GM19468 (cell line): ENCODE measurements around the gene GCAT.
"Not testable (repeated sequence)": the region's sequence is repeated elsewhere in the genome, so short reads cannot be mapped to it uniquely, and the experiment has no call there.

ENCODE experiments used
- ATAC-seq: cut with Tn5 transposase; IDR thresholded peaks from one replicate; pipeline ENCODE4 v1.9.1; 2021; ENCODE audit warnings: mild to moderate bottlenecking, moderate library complexity, moderate number of reproducible peaks; ENCODE audit not compliant: unreplicated experiment; ENCODE audit errors: extremely low read depth

GCAT gene

DNA sequence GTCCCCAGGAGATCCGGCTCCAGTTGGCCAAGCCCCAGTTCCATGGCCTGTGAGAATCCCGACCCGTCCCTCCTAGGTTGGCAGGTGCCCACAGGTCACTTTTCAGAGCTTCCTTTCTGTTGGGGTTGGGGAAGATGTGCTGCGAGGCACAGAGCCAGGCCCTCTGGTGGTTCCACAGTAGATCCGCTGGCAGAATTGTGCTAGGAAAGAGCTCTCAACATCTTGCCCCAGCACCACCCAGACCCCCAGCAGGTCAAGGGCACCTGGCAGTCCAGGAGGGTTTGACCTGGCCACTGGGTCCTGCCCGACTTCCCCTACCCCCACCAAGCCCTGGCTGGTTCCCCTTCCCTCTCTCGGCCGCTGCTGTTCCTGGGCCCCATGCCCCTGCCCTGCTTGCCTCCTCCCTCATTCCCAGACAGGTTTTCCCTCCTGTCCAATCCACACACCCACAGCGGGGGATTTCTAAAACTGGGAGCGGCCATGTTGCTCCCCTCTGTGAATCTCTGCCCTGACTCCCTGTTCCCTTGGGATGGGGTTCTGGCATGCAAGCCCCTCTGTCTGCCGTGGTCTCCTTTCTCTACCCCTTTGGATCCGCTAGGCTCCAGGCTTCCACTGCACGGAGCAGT is 26.2 kb upstream of the GCAT start:
- ATAC-seq, result no peak

GRCh38 chr22:37782340-37783168 is 25.2 kb upstream of the GCAT start:
- ATAC-seq, result no peak

- ATAC-seq, result no peak
Measured at GRCh38 chr22:37784829-37785495, 22.8 kb upstream of the GCAT start.

DNA sequence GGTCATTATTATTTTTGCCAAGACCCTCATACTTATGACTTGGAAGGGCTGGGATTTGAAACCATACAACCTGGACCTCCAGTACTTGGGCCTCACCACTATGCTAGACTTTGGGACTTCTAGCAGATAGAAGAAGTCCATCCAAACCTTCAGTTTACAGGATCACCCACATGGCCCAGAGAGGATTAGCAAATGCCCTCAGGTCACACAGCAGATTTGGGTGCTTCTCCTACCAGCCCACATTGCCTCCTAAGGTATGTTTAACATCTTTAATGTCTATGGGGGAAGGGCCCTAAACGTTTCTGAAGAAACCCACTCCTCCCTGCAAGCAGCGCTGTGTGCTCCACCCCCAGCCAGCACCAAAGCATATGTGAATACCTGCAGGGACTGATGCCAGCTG is 17.5 kb upstream of the GCAT start:
- ATAC-seq, result no peak

DNA sequence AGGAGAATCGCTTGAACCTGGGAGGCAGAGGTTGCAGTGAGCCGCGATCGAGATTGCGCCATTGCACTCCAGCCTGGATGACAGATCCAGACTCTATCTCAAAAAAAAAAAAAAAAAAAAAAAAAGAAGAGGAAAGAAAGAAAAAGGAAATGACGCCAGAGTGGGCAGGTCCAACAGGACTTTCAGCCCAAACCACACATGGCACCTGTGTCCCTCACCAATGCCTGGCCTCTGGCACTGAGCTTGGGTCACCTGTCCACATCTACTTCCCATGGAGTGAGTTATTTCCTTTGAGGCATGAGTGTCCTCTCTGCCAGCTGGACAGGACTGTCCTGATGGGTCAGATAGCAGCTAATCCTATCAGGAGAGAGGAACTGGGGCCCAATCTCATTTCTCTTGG is 15.2 kb upstream of the GCAT start:
- ATAC-seq, result no peak

DNA sequence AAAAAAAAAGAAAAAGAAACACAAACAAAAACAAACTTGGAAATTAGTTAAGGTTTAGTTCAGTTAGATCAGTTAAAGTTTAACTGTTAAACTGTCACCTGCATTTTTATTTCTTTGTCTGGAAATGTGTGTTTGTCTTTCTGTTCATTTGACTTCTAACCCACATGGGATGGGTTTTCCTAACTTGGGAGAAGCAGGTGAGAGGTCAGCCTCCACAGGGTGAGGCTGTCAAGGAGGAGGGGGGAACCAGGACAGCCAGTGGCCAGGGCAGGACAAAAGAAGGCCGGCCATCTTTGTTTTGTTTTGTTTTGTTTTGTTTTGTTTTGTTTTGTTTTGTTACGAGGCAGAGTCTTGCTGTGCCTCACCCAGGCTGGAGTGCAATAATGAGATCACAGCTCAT is 13.4 kb upstream of the GCAT start:
- no peak for ATAC-seq

GRCh38 chr22:37796079-37796478 is 11.7 kb upstream of the GCAT start:
- ATAC-seq, result no peak

DNA sequence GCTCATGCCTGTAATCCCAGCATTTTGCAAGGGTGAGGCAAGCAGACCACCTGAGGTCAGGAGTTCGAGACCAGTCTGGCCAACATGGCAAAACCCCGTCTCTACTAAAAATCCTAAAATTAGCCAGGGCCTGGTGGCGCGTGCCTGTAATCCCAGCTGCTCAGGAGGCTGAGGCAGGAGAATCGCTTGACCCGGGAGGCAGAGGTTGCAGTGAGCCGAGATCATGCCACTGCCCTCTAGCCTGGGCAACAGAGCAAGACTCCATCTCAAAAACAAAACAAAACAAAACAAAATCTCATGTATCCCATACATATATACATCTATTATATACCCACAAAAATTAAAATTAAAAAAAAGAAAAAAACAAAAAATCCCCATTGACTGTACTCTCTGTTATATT is 10.5 kb upstream of the GCAT start:
- ATAC-seq, result not testable (repeated sequence)

GRCh38 chr22:37797874-37798500 is 9.7 kb upstream of the GCAT start:
- no peak for ATAC-seq

- not testable (repeated sequence) for ATAC-seq
Measured at GRCh38 chr22:37799979-37800378, 7.8 kb upstream of the GCAT start.

DNA sequence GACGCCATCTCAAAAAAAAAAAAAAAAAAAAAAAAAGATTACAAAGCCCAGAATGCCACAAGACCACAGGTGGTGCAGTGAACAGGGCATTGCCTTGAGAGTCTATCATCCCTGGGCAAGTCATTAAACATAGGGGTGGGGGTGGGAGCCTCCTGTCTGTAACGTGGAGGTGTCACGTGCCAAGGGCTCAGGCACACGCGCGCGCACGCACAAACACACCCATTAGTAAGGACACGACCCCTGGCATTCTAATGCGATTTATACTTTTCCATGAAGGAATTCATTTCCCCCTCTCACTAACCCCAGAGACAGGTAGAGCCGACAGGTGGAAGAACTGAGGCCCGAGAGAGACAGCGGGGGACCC is 5.8 kb upstream of the GCAT start:
- ATAC-seq, result no peak

GRCh38 chr22:37802310-37803194 is 5.2 kb upstream of the GCAT start:
- ATAC-seq, result no peak

GRCh38 chr22:37803195-37803638 is 4.5 kb upstream of the GCAT start:
- ATAC-seq, result no peak

- ATAC-seq, result no peak
Measured at GRCh38 chr22:37803639-37804351, 3.9 kb upstream of the GCAT start.

GRCh38 chr22:37804352-37804880 is 3.3 kb upstream of the GCAT start:
- ATAC-seq, result no peak

DNA sequence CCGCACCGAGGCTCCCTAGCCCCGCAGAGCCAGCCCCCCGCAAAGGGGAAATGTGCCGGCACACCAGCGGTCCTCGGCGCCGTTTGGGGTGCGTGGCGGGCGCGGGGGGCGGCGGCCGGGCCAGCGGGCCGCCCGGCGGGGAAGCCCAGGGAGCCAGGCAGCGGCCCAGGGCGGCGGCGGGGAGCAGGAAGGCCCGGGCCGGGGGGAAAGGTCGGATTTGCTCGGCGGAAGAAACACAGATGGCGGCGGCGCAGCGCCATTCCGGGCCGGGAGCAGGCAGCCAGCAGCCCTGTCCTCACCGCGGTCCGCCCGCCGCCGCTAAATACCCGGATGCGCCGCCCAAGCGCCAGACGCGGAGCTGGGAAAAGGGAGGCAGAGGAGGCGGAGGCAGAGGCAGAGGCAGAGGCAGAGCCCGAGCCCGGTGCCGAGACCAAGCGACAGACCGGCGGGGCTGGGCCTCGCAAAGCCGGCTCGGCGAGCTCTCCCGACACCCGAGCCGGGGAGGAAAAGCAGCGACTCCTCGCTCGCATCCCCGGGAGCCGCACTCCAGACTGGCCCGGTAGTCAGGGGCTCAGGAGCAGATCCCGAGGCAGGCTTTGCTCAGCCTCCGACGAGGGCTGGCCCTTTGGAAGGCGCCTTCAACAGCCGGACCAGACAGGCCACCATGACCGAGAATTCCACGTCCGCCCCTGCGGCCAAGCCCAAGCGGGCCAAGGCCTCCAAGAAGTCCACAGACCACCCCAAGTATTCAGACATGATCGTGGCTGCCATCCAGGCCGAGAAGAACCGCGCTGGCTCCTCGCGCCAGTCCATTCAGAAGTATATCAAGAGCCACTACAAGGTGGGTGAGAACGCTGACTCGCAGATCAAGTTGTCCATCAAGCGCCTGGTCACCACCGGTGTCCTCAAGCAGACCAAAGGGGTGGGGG is 2.6 kb upstream of the GCAT start:
- no peak for ATAC-seq

DNA sequence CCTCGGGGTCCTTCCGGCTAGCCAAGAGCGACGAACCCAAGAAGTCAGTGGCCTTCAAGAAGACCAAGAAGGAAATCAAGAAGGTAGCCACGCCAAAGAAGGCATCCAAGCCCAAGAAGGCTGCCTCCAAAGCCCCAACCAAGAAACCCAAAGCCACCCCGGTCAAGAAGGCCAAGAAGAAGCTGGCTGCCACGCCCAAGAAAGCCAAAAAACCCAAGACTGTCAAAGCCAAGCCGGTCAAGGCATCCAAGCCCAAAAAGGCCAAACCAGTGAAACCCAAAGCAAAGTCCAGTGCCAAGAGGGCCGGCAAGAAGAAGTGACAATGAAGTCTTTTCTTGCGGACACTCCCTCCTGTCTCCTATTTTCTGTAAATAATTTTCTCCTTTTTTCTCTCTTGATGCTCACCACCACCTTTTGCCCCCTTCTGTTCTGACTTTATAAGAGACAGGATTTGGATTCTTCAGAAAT is 1.9 kb upstream of the GCAT start:
- no peak for ATAC-seq
